Measurements from ENCODE around the gene PLA2G1B.

- no peak for TF ChIP-seq CTCF (IDR thresholded peaks at IDR 0.05)
- no peak for TF ChIP-seq POLR2A (IDR thresholded peaks at IDR 0.05)
Observed at GRCh38 chr12:120347766-120348165, 20.2 kb upstream of the PLA2G1B start.
